ENCODE data around the gene ATF4.

DNA sequence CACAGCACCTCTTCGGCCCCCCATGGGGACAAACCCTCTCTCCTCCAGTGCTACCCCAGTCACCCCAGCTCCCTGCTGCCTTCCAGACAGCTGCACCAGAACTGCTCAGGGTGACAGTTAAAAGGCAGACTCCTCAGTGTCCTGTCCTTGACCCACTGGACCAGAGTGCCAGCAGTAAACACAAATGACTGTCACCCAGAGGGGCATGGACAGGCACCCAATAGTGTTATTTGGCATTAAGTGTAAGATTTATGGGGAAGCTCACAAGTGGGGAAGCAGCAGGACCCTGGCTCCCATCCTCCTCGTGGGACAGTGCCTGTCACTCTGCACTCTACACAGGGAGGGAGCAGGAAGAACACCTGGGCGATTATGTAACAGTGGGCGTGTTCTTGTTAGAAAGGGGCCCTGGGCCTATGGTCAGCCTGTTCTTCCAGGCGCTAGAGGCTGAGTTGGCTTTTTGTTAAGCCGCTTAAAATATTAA lies 7.2 kb downstream of the ATF4 start:
- TF ChIP-seq POLR2A (IDR thresholded peaks at IDR 0.05) (no peak), POLR2AphosphoS5 (IDR thresholded peaks at IDR 0.05; ENCODE audit: insufficient read depth in 1 of 2, low read depth in 1 of 2) (no peak)
- TF ChIP-seq, protein P1, sequence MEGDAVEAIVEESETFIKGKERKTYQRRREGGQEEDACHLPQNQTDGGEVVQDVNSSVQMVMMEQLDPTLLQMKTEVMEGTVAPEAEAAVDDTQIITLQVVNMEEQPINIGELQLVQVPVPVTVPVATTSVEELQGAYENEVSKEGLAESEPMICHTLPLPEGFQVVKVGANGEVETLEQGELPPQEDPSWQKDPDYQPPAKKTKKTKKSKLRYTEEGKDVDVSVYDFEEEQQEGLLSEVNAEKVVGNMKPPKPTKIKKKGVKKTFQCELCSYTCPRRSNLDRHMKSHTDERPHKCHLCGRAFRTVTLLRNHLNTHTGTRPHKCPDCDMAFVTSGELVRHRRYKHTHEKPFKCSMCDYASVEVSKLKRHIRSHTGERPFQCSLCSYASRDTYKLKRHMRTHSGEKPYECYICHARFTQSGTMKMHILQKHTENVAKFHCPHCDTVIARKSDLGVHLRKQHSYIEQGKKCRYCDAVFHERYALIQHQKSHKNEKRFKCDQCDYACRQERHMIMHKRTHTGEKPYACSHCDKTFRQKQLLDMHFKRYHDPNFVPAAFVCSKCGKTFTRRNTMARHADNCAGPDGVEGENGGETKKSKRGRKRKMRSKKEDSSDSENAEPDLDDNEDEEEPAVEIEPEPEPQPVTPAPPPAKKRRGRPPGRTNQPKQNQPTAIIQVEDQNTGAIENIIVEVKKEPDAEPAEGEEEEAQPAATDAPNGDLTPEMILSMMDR (IDR thresholded peaks at IDR 0.05), result no peak

Data from vagina (tissue), 2 donors.